Putamen (tissue), 1 donor: Measurements from ENCODE around the gene CAPN5.

Experiments
- DNase-seq: peaks from one replicate; pipeline ENCODE4 v3.0.0-alpha.2; 2016; ENCODE audit warnings: low spot score

CAPN5 gene

DNA sequence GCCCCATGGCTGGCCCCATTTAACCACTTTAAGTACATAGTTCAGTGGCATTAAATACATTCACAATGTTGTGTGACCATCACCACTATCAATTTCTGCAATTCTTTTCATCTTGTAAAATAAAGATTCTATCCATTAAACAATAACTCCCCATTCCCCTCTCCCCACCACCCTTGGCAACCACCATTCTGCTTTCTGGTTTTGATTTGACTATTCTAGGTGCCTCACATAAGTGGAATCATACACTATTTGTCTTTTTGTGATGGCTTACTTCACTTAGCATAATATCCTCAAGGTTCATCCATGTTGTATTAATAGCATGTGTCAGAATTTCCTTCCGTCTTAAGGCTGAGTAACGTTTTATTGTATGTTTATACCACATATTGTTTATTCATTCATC is 68.3 kb downstream of the CAPN5 start:
- no peak for DNase-seq

DNA sequence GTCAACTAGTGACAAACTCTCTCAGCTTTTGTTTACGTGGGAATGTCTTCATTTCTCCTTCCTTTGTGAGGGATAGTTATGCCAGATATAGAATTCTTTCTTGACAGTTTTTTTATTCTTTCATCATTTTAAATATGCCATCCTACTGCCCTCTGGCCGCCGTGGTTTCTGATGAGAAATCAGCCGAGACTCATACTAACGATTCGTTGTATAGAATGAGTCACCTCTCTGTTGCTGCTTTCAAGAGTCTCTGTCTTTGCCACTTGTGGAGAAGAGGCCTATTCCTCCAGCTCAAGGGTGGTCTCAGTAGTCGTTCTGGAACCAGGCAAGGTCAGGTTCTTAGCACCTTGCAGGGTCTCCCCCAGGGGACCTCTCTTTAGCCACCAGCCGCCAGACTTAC is 69.3 kb downstream of the CAPN5 start:
- DNase-seq = no peak

GRCh38 chr11:77136784-77137420 is 70.1 kb downstream of the CAPN5 start:
- DNase-seq = no peak

DNA sequence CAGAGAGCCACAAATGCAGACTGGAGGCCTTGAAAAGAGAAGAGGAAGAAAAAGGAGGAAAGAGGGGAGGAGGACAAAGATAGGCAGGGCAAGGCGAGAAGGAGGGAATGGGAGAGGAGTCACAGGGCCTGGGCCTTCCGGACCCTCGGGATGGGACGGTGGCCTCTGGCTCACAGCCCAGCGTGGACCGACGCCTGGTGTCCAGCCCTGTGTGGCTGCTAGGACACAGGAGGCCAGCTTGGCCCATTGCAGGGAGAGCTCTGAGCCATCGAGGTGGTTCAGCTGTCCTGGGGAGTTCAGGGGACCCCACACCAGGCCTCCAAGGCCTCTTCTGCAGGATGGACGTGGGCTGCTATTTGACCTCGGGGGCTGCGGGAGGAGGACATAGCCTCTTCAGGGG is 70.7 kb downstream of the CAPN5 start:
- DNase-seq = no peak

- DNase-seq = no peak
Observed at GRCh38 chr11:77138106-77138649, 71.4 kb downstream of the CAPN5 start.

- no peak for DNase-seq
Observed at GRCh38 chr11:77139201-77139600, 72.4 kb downstream of the CAPN5 start.

GRCh38 chr11:77140231-77140851 is 73.6 kb downstream of the CAPN5 start:
- DNase-seq = no peak

DNA sequence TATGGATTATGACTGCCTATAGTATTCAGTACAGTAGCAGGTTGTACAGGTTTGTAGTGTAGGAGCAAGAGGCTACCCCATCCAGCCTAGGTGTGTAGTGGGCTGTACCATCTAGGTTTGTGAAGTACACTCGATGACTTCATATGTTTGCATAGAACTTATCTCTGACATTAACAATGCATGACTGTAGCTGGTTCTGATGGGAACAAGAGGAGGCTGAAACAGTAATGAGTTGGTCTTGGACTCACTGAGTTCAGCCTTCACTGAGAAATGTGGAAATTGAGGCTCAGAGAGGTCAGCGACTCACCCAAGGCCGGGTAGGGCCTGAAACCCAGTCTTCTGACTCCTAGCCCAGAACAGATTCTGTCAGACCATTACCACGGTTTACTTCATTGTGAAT is 74.3 kb downstream of the CAPN5 start:
- DNase-seq = no peak

GRCh38 chr11:77141475-77141874 is 74.7 kb downstream of the CAPN5 start:
- no peak for DNase-seq

DNA sequence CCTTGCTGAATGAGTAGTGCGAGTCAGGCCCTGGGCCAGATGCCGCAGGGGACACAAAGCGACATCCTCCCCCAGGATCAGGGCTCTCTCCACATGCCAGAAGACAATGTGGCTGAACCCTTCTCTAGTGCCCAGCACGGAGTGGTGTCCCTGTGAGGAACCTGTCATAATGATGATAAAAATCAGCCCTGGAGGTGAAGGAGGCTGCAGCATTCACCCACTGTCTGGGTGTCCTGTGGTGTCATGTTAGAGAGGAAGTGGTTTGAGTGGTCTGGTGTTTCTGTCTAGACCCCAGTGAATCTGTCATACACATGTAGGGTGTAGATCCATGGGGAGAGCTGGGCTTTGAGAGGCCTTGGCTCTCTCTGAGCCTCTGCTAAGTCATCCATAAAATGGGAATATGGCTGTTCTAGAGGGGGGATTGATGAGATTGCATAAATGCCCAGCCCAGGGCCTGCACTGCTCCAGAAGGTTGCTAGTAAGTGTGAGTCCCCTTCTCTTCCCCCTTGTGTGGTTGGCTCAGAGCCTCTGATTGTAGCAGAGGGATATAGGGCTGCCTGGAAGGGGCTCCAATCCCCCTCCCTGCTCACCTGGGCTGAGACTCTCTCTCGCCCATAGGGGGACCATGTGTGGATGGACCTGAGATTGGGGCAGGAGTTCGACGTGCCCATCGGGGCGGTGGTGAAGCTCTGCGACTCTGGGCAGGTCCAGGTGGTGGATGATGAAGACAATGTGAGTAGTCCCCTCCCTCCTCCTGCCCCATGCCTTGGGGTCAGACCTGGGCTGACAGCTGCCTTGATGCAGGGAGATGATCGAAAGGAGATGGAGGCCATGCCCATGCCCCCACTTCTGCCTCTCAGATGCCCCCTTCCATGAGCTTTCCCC is 75.6 kb downstream of the CAPN5 start:
- no peak for DNase-seq

GRCh38 chr11:77143405-77144020 is 76.7 kb downstream of the CAPN5 start:
- no peak for DNase-seq

DNA sequence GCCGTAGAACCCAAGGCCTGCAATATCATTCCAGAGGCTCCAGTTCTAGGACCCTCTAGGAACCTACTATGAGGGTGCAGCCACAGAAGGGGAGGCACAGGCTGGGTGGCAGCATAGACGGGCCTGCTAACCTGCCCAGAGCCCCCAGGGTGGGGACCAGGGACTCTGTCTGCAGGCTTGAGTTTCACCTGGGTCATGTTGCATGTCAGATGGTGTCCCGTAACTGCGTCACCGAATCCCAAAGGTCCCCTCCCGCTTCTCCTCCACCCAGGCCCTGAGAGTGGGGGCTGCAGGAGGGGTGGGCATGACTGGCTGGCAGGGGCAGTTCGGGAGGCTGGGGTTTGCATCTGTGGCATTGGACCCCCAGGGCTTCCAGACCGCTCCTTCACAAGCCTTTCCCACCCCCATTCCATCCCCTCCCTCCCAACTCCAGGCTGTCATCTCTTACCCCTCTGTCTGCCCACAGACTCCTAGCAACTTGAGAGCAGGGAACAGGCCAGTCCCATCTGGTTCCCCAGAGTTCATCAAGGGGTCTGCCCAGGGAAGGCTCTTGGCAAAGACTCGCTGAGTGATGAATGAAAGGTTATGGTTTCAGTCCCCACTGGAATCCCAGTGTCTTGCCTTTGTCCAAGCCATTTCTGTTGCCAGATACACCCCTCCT is 77.6 kb downstream of the CAPN5 start:
- no peak for DNase-seq

DNA sequence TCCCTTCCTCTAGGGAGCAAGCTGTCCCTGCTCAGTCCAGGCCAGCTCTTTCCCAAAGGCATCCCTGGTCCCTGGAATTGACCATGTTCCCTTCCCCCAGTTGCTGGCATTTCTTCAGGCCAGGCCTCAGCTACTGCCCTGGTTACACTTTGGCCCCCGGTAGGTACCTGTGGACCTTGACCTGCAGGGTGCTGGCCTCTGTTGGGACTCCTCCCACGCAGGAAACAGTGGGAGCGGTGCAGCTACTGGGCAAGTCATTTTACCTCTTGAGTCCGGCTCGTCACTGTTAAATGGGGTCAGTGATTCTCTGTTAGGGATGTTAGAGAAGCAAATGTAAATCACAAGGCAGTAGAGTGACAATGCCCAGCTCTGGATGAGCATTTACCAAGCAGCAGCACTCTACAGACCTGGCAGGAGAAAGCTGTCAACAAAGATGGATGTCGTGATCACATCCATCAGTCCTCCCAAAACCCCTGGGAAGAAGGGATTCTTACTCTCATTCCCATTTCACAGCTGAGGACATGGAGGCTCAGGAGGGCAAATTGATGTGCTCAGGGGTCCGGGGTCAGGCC is 78.2 kb downstream of the CAPN5 start:
- no peak for DNase-seq

GRCh38 chr11:77146261-77147035 is 79.7 kb downstream of the CAPN5 start:
- DNase-seq = no peak

DNA sequence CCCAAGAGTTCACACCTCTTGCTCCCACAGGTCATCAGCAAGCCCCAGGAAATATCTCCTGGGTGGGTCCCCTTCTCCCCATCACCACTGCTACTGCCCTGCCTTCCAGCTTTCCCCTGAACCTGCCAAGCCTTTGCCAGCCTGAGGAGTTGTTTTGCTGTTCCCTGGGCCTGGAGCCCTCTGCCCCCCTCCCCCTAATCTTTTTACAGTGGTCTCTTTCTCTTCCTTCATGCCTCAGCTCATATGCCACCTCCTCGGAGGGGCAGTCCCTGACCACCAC is 80.2 kb downstream of the CAPN5 start:
- DNase-seq = no peak

DNA sequence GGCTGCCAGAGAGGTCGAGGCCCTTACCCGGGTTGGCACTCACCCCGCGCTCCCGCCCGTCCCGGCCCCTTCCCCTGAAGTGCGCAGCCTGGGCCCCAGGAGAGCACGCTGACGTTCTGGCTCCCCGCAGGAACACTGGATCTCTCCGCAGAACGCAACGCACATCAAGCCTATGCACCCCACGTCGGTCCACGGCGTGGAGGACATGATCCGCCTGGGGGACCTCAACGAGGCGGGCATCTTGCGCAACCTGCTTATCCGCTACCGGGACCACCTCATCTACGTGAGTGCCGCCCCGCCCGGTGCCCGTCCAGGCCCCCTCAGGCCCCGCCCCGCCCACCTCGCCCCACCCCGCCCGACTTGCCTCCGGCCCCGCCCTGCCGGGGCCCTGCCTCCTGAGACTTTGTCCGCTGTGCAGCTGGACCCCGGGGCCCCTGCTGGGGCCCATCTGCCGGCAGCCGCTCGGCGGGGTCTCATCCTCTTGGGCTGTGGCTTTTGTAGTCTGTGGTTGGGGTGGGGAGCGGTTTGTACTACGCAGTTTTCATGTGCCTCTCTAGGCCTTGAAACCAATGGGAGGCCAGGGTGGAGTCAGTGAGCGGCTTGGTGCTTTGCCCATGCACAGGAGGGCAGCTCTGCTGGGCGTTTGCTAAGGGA is 81.0 kb downstream of the CAPN5 start:
- DNase-seq = no peak

GRCh38 chr11:77148963-77149715 is 82.4 kb downstream of the CAPN5 start:
- DNase-seq = no peak

GRCh38 chr11:77149716-77150392 is 83.1 kb downstream of the CAPN5 start:
- DNase-seq = no peak

DNA sequence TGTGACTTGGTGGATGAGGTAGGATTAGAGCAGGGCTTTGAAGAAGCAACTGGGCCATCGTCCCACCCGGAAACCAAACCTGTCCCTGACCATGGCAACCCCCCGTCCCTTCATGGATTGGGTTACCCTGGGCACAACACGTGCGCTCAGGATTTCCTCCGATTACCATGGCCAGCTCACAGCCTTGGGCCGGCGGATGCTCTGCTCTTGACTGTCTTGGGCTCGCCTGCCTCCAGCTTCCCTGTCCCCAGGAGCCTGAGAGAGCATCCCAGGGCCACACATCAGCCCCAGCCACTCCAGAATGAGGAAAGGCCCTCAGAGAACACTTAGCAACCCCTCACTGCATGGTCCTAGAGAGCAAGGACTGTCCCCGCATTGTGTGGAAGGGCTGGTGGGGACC is 84.1 kb downstream of the CAPN5 start:
- no peak for DNase-seq
